ENCODE measurements around the gene C16orf46. TPM values are rescaled to one million over a fixed set of nuclear protein-coding genes. Genes with fewer than 3 reads are reported as not detected.

Gene C16orf46
- total and polyA plus RNA-seq, 2 of the 4 experiments (the other 2 are of a cell fraction), result 0.27 to 0.72 TPM

- H3K4ac ChIP-seq (ENCODE audit: low read depth, low read length), result 0 out of 2 replicates have a peak within 1 kb of the TSS, but pooled peaks have one; percentile 19
- 0% methylated on average over 8 of the region's 83 CpGs; no CpG with 5 or more reads in 1 of the 2 experiments for WGBS, 2 experiments (ENCODE audit: extremely low coverage in 2 of 2, insufficient read length in 1 of 2)
- H3K27ac ChIP-seq (ENCODE audit: insufficient read depth, low read length), result peak within 1 kb of the TSS; percentile 42; the same call in 1 of the 2 replicates
- peak within 1 kb of the TSS; percentile 47; the same call in 1 of the 2 replicates for H4K5ac ChIP-seq (ENCODE audit: low read depth, low read length)
- intact Hi-C loops (cut with micrococcal nuclease) (loop anchor here (2.0 to 10.0 kb wide), 4 partner anchors 59 to 921 kb away; partner anchors contain the start of genes ATMIN and GAN), in situ Hi-C loops (cut with MboI; ENCODE audit: low sequenced_read_pairs) (no loop called here), dilution Hi-C loops (cut with HindIII; ENCODE audit: low sequenced_read_pairs, unreplicated experiment) (no loop called here)
- peak within 1 kb of the TSS; percentile 48; the same call in 1 of the 2 replicates for H4K91ac ChIP-seq (ENCODE audit: insufficient read depth, low read depth, low read length)
- no TSS peak for BruUV-seq (replicated peaks)
- no peak within 1 kb of the TSS for H3K23ac ChIP-seq (ENCODE audit: low read depth, low read length)
- no peaks in the 10 kb centered on the region for H3K9me1 ChIP-seq (ENCODE audit: insufficient read depth, low read length)
- H2BK20ac ChIP-seq (ENCODE audit: low read depth, low read length), result no peak within 1 kb of the TSS
- no peak within 1 kb of the TSS for H2AK5ac ChIP-seq (ENCODE audit: low read depth, low read length)
- no peaks in the 10 kb centered on the region for H3K36me3 ChIP-seq (ENCODE audit: control insufficient read depth, insufficient read depth, low read length)
- no peak within 1 kb of the TSS for H2BK120ac ChIP-seq (ENCODE audit: low read depth, low read length)
- CTCF ChIA-PET, result no interaction called here
- 0 out of 2 replicates have a peak within 1 kb of the TSS, but pooled peaks have one; percentile 65 for H3K14ac ChIP-seq (replicated peaks; ENCODE audit: low read depth, low read length)
- H3K18ac ChIP-seq (ENCODE audit: low read depth, low read length), result no peak within 1 kb of the TSS
- TF ChIP-seq MAZ (IDR thresholded peaks at IDR 0.05; ENCODE audit: borderline replicate concordance, low read depth, low read length) (peak; percentile 46; the same call in 1 of the 2 replicates), NFE2L2 (IDR thresholded peaks at IDR 0.05; ENCODE audit: low read depth, low read length) (no peak), RFX5 (IDR thresholded peaks at IDR 0.05; ENCODE audit: low read depth, low read length) (no peak), RAD21 (IDR thresholded peaks at IDR 0.05; ENCODE audit: low read length) (no peak), MAFK (IDR thresholded peaks at IDR 0.05; ENCODE audit: low read depth, low read length) (no peak), CEBPB (IDR thresholded peaks at IDR 0.05; ENCODE audit: low read depth, low read length) (no peak), RCOR1 (IDR thresholded peaks at IDR 0.05; ENCODE audit: insufficient replicate concordance, low read length) (no peak), FOS (IDR thresholded peaks at IDR 0.05; ENCODE audit: low read depth, low read length) (no peak), MXI1 (IDR thresholded peaks at IDR 0.05; ENCODE audit: borderline replicate concordance, low read depth, low read length) (peak; percentile 74; the same call in 1 of the 2 replicates), SMC3 (IDR thresholded peaks at IDR 0.05; ENCODE audit: low read depth, low read length) (no peak), CHD1 (IDR thresholded peaks at IDR 0.05; ENCODE audit: low read depth, low read length) (no peak), BHLHE40 (IDR thresholded peaks at IDR 0.05; ENCODE audit: low read depth, low read length) (no peak), USF2 (IDR thresholded peaks at IDR 0.05; ENCODE audit: low read depth, low read length) (peak; percentile 71)
- TF ChIP-seq, protein P1, sequence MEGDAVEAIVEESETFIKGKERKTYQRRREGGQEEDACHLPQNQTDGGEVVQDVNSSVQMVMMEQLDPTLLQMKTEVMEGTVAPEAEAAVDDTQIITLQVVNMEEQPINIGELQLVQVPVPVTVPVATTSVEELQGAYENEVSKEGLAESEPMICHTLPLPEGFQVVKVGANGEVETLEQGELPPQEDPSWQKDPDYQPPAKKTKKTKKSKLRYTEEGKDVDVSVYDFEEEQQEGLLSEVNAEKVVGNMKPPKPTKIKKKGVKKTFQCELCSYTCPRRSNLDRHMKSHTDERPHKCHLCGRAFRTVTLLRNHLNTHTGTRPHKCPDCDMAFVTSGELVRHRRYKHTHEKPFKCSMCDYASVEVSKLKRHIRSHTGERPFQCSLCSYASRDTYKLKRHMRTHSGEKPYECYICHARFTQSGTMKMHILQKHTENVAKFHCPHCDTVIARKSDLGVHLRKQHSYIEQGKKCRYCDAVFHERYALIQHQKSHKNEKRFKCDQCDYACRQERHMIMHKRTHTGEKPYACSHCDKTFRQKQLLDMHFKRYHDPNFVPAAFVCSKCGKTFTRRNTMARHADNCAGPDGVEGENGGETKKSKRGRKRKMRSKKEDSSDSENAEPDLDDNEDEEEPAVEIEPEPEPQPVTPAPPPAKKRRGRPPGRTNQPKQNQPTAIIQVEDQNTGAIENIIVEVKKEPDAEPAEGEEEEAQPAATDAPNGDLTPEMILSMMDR (conservative IDR thresholded peaks at IDR 0.05; ENCODE audit: low read depth, low read length), result no peak
- H4K8ac ChIP-seq (ENCODE audit: low read depth in 2 of 2, low read length in 2 of 2), result peak within 1 kb of the TSS; percentile 82 to 92
- H3K79me1 ChIP-seq (ENCODE audit: low read depth in 1 of 2, low read length in 2 of 2), result peaks cover 6 to 28% of the 10 kb centered on the region in 2 experiments; a peak in 3 of 4 replicates
- POLR2A ChIA-PET (ENCODE audit: unreplicated experiment), result no interaction called here
- peak within 1 kb of the TSS; percentile 73 for H3K4me3 ChIP-seq (ENCODE audit: insufficient read depth, low read depth, low read length)
- ATAC-seq (ENCODE audit: low read depth) (peak; percentile 99), DNase-seq (peak; percentile 98)
- H3K27me3 ChIP-seq (ENCODE audit: control insufficient read depth, insufficient read depth, low read length), result no peaks in the 10 kb centered on the region
- 0 out of 2 replicates have a peak, but pooled peaks cover 2% of the 10 kb centered on the region for H3K4me1 ChIP-seq (ENCODE audit: control insufficient read depth, insufficient read depth, low read length)
- no peaks in the 10 kb centered on the region for H3K9me3 ChIP-seq (ENCODE audit: control insufficient read depth, insufficient read depth, low read length)
- peak within 1 kb of the TSS; percentile 74 for H3K4me2 ChIP-seq (ENCODE audit: low read depth, low read length)
- H2BK5ac ChIP-seq (ENCODE audit: low read depth, low read length, poor library complexity, severe bottlenecking), result no peak within 1 kb of the TSS
- H3K9ac ChIP-seq (ENCODE audit: low read depth, low read length), result peak within 1 kb of the TSS; percentile 63
- no peak within 1 kb of the TSS for H2BK15ac ChIP-seq (ENCODE audit: low read depth, low read length)
- H3K56ac ChIP-seq (ENCODE audit: extremely low read depth, insufficient read depth, low read length), result no peak within 1 kb of the TSS; the same call in 1 of the 2 replicates
- H2AK9ac ChIP-seq (replicated peaks; ENCODE audit: low read depth, low read length, poor library complexity), result peak within 1 kb of the TSS; percentile 79
- H2AFZ ChIP-seq (replicated peaks; ENCODE audit: low read length, poor library complexity), result peak within 1 kb of the TSS; percentile 96
- H4K20me1 ChIP-seq (ENCODE audit: insufficient read depth, low read length), result no peaks in the 10 kb centered on the region
Measured at GRCh38 chr16:81095953-81096714, 19.1 kb upstream of the C16orf46 start, which contains the start of gene GCSH. Gene GCSH (minus strand): TSS chr16:81096395. CDS start chr16:81096278, 117 bp downstream.
